ENCODE measurements around the gene MTHFSD.

- TF ChIP-seq EP300 (conservative IDR thresholded peaks at IDR 0.05; ENCODE audit: poor library complexity, severe bottlenecking) (no peak), CTCF (IDR thresholded peaks at IDR 0.05; ENCODE audit: poor library complexity, severe bottlenecking) (no peak), REST (IDR thresholded peaks at IDR 0.05; ENCODE audit: borderline replicate concordance) (no peak), POLR2AphosphoS5 (IDR thresholded peaks at IDR 0.05) (no peak), RAD21 (conservative IDR thresholded peaks at IDR 0.05) (no peak)
Measured at GRCh38 chr16:86495357-86495701, 59.7 kb downstream of the MTHFSD start.
